Stimulated activated CD4-positive, alpha-beta T cell treated with anti-CD3 and anti-CD28 coated beads, Interleukin-1b, Interleukin-23, amount 100 ng/mL, for 4 hours (primary cell): ENCODE measurements around the gene MED25.

ENCODE experiments used
- DNase-seq, 2 donors: peaks; one replicate each; pipeline ENCODE4 v3.0.0-alpha.2; 2020; ENCODE audit warnings: low read depth in 2 of 2

Gene MED25

GRCh38 chr19:49817964-49818648 is at the start of gene MED25:
Gene MED25 (plus strand): TSS chr19:49818289. CDS start chr19:49818342, 53 bp downstream.
- DNase-seq, result peak; percentile 74 to 79

GRCh38 chr19:49770529-49770928 is 47.6 kb upstream of the MED25 start:
- DNase-seq, result no peak

- DNase-seq, result no peak
Measured at GRCh38 chr19:49771674-49772139, 46.4 kb upstream of the MED25 start.

- DNase-seq, result no peak
Measured at GRCh38 chr19:49772850-49773432, 45.1 kb upstream of the MED25 start.

GRCh38 chr19:49773663-49774350 is 44.3 kb upstream of the MED25 start:
- DNase-seq, result no peak

- DNase-seq, result no peak
Measured at GRCh38 chr19:49774969-49775368, 43.1 kb upstream of the MED25 start.

GRCh38 chr19:49775742-49776370 is 42.2 kb upstream of the MED25 start:
- DNase-seq, result no peak

- DNase-seq, result no peak
Measured at GRCh38 chr19:49776371-49776764, 41.7 kb upstream of the MED25 start.

GRCh38 chr19:49779731-49780555 is 38.1 kb upstream of the MED25 start:
- no peak for DNase-seq

GRCh38 chr19:49780861-49781260 is 37.2 kb upstream of the MED25 start:
- no peak for DNase-seq

GRCh38 chr19:49781394-49781793 is 36.7 kb upstream of the MED25 start:
- no peak for DNase-seq

GRCh38 chr19:49782515-49782914 is 35.6 kb upstream of the MED25 start:
- DNase-seq, result no peak

GRCh38 chr19:49786376-49786820 is 31.7 kb upstream of the MED25 start:
- DNase-seq, result no peak

- no peak for DNase-seq
Measured at GRCh38 chr19:49787746-49788145, 30.3 kb upstream of the MED25 start.

- no peak for DNase-seq
Measured at GRCh38 chr19:49788857-49789256, 29.2 kb upstream of the MED25 start.

GRCh38 chr19:49790866-49791265 is 27.2 kb upstream of the MED25 start:
- no peak for DNase-seq

GRCh38 chr19:49791776-49792445 is 26.2 kb upstream of the MED25 start:
- no peak for DNase-seq

- DNase-seq, result no peak
Measured at GRCh38 chr19:49792829-49793560, 25.1 kb upstream of the MED25 start.

- no peak for DNase-seq
Measured at GRCh38 chr19:49793561-49793840, 24.6 kb upstream of the MED25 start.

GRCh38 chr19:49795615-49796014 is 22.5 kb upstream of the MED25 start:
- DNase-seq, result no peak

GRCh38 chr19:49798574-49798973 is 19.5 kb upstream of the MED25 start:
- DNase-seq, result no peak
